K562 (cell line): ENCODE results near the gene DDIT4L. TPM values are rescaled to one million over a fixed set of nuclear protein-coding genes. Genes with fewer than 3 reads are reported as not detected.

Source experiments
- ATAC-seq: fragments of 200-7000 bp; cut with Tn5 transposase; 3 replicates; pipeline ENCODE4 v1.9.1; 2020; ENCODE audit warnings: moderate library complexity
- BruUV-seq: library from RNA; stranded (reverse); fragments of 400-500 nt; replicated peaks from 2 replicates; lab custom pipeline; 2021; lab: Mats Ljungman, UMichigan
- CTCF ChIA-PET: fragments of 300-600 bp; formaldehyde crosslinking; extraction: SDS; loops from one replicate; lab custom pipeline; 2021; ENCODE audit warnings: low intra/inter-chr PET ratio; lab: Yijun Ruan, JAX
- POLR2A ChIA-PET: fragments of 300-600, 350-650 bp; sonication (Branson Sonifier 250); formaldehyde crosslinking; extraction: SDS; loops from one replicate; lab custom pipeline; 2021; ENCODE audit warnings: antibody characterized with exemption, inconsistent platforms; lab: Yijun Ruan, JAX
- DNase-seq, 4 experiments: peaks; one replicate each; pipeline versions ENCODE4 v3.0.0 to v3.0.0-alpha.2; 2011 to 2018; ENCODE audit warnings: low spot score in 3 of 4, mixed read lengths in 3 of 4; ENCODE audit errors: extremely low read depth in 1 of 4
- FAIRE-seq: peaks from 2 replicates; lab custom pipeline; 2011; peaks lifted over from hg19 to GRCh38; lab: Jason Lieb, UNC
- H2AFZ ChIP-seq: 2 replicates; pipeline ENCODE4 v1.6.0; 2011; ENCODE audit warnings: low read depth, low read length, control low read depth, inconsistent platforms
- H3K27ac ChIP-seq: fragments of 200-600 bp; 3 replicates; pipeline ENCODE4 v1.8.0; 2011; ENCODE audit warnings: low read depth, mild to moderate bottlenecking, control low read depth, inconsistent platforms, low read length, moderate library complexity, mixed read lengths; ENCODE audit errors: extremely low read depth
- H3K27me3 ChIP-seq, 2 experiments: fragments of 300-600 bp in 1 of 2; 2 replicates in 1 of 2; 3 replicates in 1 of 2; pipeline versions ENCODE4 v1.6.0 to v1.8.0; 2011; ENCODE audit warnings: inconsistent platforms in 2 of 2, low read length in 2 of 2, mild to moderate bottlenecking in 1 of 2, mixed read lengths in 1 of 2, moderate library complexity in 1 of 2; ENCODE audit not compliant: control insufficient read depth in 2 of 2, insufficient read depth in 2 of 2
- H3K36me3 ChIP-seq: fragments of 300-600 bp; 3 replicates; pipeline ENCODE4 v1.8.0; 2011; ENCODE audit warnings: mild to moderate bottlenecking, low read length, inconsistent platforms; ENCODE audit not compliant: control insufficient read depth, insufficient read depth
- H3K4me1 ChIP-seq, 2 experiments: fragments of 200-600 bp in 1 of 2; replicated peaks in 1 of 2; 2 replicates in 1 of 2; 3 replicates in 1 of 2; pipeline versions ENCODE4 v1.5.1 to v1.8.0; 2011; ENCODE audit warnings: inconsistent platforms in 2 of 2, low read length in 2 of 2, mild to moderate bottlenecking in 1 of 2, mixed read lengths in 1 of 2, moderate library complexity in 1 of 2; ENCODE audit not compliant: control insufficient read depth in 2 of 2, insufficient read depth in 2 of 2
- H3K4me2 ChIP-seq: 2 replicates; pipeline ENCODE4 v1.6.1; 2011; ENCODE audit warnings: low read length, control low read depth, inconsistent platforms, mixed read lengths; ENCODE audit not compliant: insufficient read depth
- H3K4me3 ChIP-seq: fragments of 200-600 bp; sonication (generic), shearing (Covaris generic); 2 replicates; pipeline ENCODE4 v1.5.1; 2016; ENCODE audit warnings: control low read depth, inconsistent platforms
- H3K79me2 ChIP-seq: fragments of 200-600 bp; 3 replicates; pipeline ENCODE4 v1.8.0; 2011; ENCODE audit warnings: low read length, inconsistent platforms; ENCODE audit not compliant: control insufficient read depth, insufficient read depth
- H3K9ac ChIP-seq, 2 experiments: 2 replicates each; pipeline versions ENCODE4 v1.6.0 to v1.6.1; 2011; ENCODE audit warnings: low read depth in 2 of 2, low read length in 2 of 2, control low read depth in 1 of 2, inconsistent platforms in 1 of 2, mild to moderate bottlenecking in 1 of 2, mixed read lengths in 1 of 2; ENCODE audit not compliant: insufficient read depth in 1 of 2
- H3K9me1 ChIP-seq: one replicate; pipeline ENCODE4 v1.6.0; 2011; ENCODE audit warnings: inconsistent platforms, mild to moderate bottlenecking, low read length, moderate library complexity; ENCODE audit not compliant: control insufficient read depth, insufficient read depth
- H3K9me3 ChIP-seq: replicated peaks from 2 replicates; pipeline ENCODE4 v1.5.1; 2011; ENCODE audit warnings: low read depth, low read length, inconsistent platforms; ENCODE audit not compliant: control insufficient read depth, insufficient read depth
- H4K20me1 ChIP-seq: replicated peaks from 2 replicates; pipeline ENCODE4 v1.6.1; 2011; ENCODE audit warnings: low read length, inconsistent platforms, mixed read lengths; ENCODE audit not compliant: control insufficient read depth, insufficient read depth
- ADNP ChIP-seq: fragments of 200-800 bp; sonication (Bioruptor generic); IDR thresholded peaks from 2 replicates; pipeline ENCODE4 v1.6.1; 2016; ENCODE audit warnings: missing genetic modification characterization, missing compliant biosample characterization
- E2F3 ChIP-seq: fragments of 250-450 bp; sonication (Bioruptor Pico); IDR thresholded peaks from 2 replicates; pipeline ENCODE4 v1.4.0; 2020; ENCODE audit warnings: mild to moderate bottlenecking
- HNRNPK ChIP-seq: fragments of 200-400 bp; formaldehyde crosslinking; IDR thresholded peaks from one replicate; pipeline ENCODE4 v1.6.1; 2018; ENCODE audit warnings: mild to moderate bottlenecking, low read depth, low read length; ENCODE audit not compliant: poor library complexity, severe bottlenecking
- SAFB ChIP-seq: fragments of 200-400 bp; formaldehyde crosslinking; IDR thresholded peaks from 2 replicates; pipeline ENCODE4 v1.6.1; 2017; ENCODE audit warnings: low read depth, low read length, borderline replicate concordance
- SIX5 ChIP-seq, 2 experiments: IDR thresholded peaks; 2 replicates each; pipeline ENCODE4 v1.6.1; 2011; ENCODE audit warnings: low read length in 2 of 2, borderline replicate concordance in 1 of 2, low read depth in 1 of 2, mild to moderate bottlenecking in 1 of 2, moderate library complexity in 1 of 2; ENCODE audit not compliant: insufficient read depth in 1 of 2
- SMC3 ChIP-seq: conservative IDR thresholded peaks from 2 replicates; pipeline ENCODE4 v1.6.1; 2011; ENCODE audit warnings: low read depth, low read length, improper control_type of control experiment; ENCODE audit not compliant: insufficient read depth
- SOX6 ChIP-seq: fragments of 450-650 bp; IDR thresholded peaks from 2 replicates; pipeline ENCODE4 v1.6.1; 2014; ENCODE audit warnings: mild to moderate bottlenecking
- ZBTB34 ChIP-seq: fragments of 250-450 bp; sonication (Bioruptor Pico); IDR thresholded peaks from 2 replicates; pipeline ENCODE4 v1.8.0; 2021; ENCODE audit warnings: mild to moderate bottlenecking, moderate library complexity
- ZFP36 ChIP-seq: fragments of 150-350 bp; IDR thresholded peaks from 2 replicates; pipeline ENCODE4 v1.6.1; 2018; ENCODE audit warnings: low read length, low read depth; ENCODE audit not compliant: partially characterized antibody
- ZNF511 ChIP-seq: sonication (generic); formaldehyde crosslinking; IDR thresholded peaks from 2 replicates; pipeline ENCODE4 v1.8.0; 2022; ENCODE audit warnings: mild to moderate bottlenecking, missing genetic modification reagents
- WGBS: fragments of 100-300 bp; shearing (Covaris generic); methylation state at CpG from one replicate; pipeline ENCODE4 v1.1.6; 2016; ENCODE audit warnings: low coverage, mixed read lengths; ENCODE audit not compliant: insufficient coverage; ENCODE audit errors: missing lambda C conversion rate; 5-methylcytosine and 5-hydroxymethylcytosine counted together
- in situ Hi-C: fragments of 300-500 bp; cut with MboI; formaldehyde crosslinking; loops from 4 replicates; pipeline ENCODE4 v1.15.0; 2018; ENCODE audit warnings: inconsistent platforms, mixed read lengths
- intact Hi-C: fragments of 100-400 bp; cut with micrococcal nuclease; formaldehyde crosslinking; loops from 2 replicates; pipeline ENCODE4 v1.14.2; 2022
- polyA plus RNA-seq, 8 experiments: library from polyadenylated mRNA; depleted of rRNA in 4 of 8; stranded (reverse) in 5 of 8; unstranded in 3 of 8; fragments of >200 nt; fragmentation: Nextera tagmentation in 2 of 8; fragmentation: Illumina TruSeq in 1 of 8; extraction: Ambion mirVana in 2 of 8; extraction: Trizol in 1 of 8; gene quantifications; 2 replicates each; pipeline versions ENCODE4 v1.2.1 to v1.2.3, GENCODE V29; 2011 to 2014; ENCODE audit warnings: inconsistent platforms in 1 of 8, missing spikeins in 1 of 8
- total RNA-seq, 7 experiments: library from RNA; depleted of rRNA in 6 of 7; stranded (reverse); fragments of >200 nt in 6 of 7; fragmentation: Illumina TruSeq in 2 of 7; extraction: Trizol in 2 of 7; gene quantifications; 2 replicates each; pipeline versions ENCODE4 v1.2.1 to v1.2.3, GENCODE V29; 2011 to 2021; ENCODE audit warnings: low replicate concordance in 1 of 7

Gene DDIT4L
- total and polyA plus RNA-seq, 9 of the 15 experiments (the other 6 are each of a cell fraction or from before 2014, with no cell fraction given): not detected

DNA sequence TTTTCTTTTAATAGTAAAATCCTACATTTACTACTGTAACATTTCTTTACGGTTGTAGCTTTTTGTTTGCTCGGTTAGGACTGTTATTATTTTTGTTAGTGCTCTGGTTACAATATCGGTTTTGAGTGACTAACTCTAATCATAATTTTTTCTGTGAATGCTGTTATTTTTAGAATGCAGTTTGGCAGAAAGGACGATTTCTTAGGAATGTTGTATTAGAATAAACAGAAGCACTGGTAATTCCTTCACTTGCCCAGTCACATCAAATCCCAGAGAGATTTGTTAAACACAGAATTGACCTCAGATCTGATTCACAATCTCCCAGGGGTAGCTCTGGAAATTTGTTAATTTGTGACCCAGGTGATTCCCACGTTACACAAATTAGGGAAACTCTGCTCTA is 21.7 kb downstream of the DDIT4L start:
- CTCF ChIA-PET: no interaction called here
- intact Hi-C loops: no loop called here
- no peaks in the 10 kb centered on the region for H3K79me2 ChIP-seq

GRCh38 chr4:100166297-100167039 is 23.8 kb downstream of the DDIT4L start:
- BruUV-seq: no TSS peak
- no peak for FAIRE-seq
- Histone ChIP-seq H3K4me2 (no peak overlapping the region), H3K4me3 (no peak overlapping the region), H3K27me3 (no peaks in the 10 kb centered on the region), H3K9me1 (no peaks in the 10 kb centered on the region), H3K79me2 (no peaks in the 10 kb centered on the region), H2AFZ (no peak overlapping the region), H3K4me1 (no peaks in the 10 kb centered on the region), H3K36me3 (no peaks in the 10 kb centered on the region), H3K9me3 (no peaks in the 10 kb centered on the region), H3K9ac (no peak overlapping the region), H4K20me1 (no peaks in the 10 kb centered on the region), H3K27ac (no peak overlapping the region)
- no peak for DNase-seq
- in situ Hi-C loops (no loop called here), intact Hi-C loops (no loop called here)
- no peak for ATAC-seq
- ChIA-PET CTCF (no interaction called here), POLR2A (no interaction called here)
- WGBS: 0% methylated on average over 8 of the region's 8 CpGs
- TF ChIP-seq ZNF511 (no peak), SMC3 (no peak), SOX6 (no peak), SAFB (no peak), E2F3 (CRISPR knock-in tag) (no peak), HNRNPK (no peak), SIX5 (IDR thresholded peaks at IDR 0.05; ENCODE audit: borderline replicate concordance in 1 of 2, insufficient read depth in 1 of 2, low read depth in 1 of 2, low read length in 2 of 2) (no peak), ZBTB34 (no peak), ADNP (tag) (no peak)

More for the DNA sequence above, 21.7 kb downstream of the DDIT4L start:
- Histone ChIP-seq H3K27ac (no peak overlapping the region), H3K9me3 (no peaks in the 10 kb centered on the region), H3K36me3 (no peaks in the 10 kb centered on the region), H3K27me3 (no peaks in the 10 kb centered on the region), H3K9me1 (no peaks in the 10 kb centered on the region)
- BruUV-seq: no TSS peak
- no peak for ATAC-seq
- in situ Hi-C loops: no loop called here
- TF ChIP-seq ZFP36: no peak
- TF ChIP-seq, all 486 proteins: peak for 0
- no peak for DNase-seq
- 0% methylated on average over 5 of the region's 5 CpGs for WGBS
- H3K4me2 ChIP-seq: no peak overlapping the region
- no peaks in the 10 kb centered on the region for H3K4me1 ChIP-seq
- H4K20me1 ChIP-seq: no peaks in the 10 kb centered on the region
- H3K9ac ChIP-seq: no peak overlapping the region
- POLR2A ChIA-PET: no interaction called here
- no peak overlapping the region for H2AFZ ChIP-seq
- no peak for FAIRE-seq
- H3K4me3 ChIP-seq: no peak overlapping the region
